Skin of body (tissue), 2 donors: Measurements from ENCODE around the gene ADAMTS15. TPM values are rescaled to one million over a fixed set of nuclear protein-coding genes. Genes with fewer than 3 reads are reported as not detected.
"Not testable (repeated sequence)": the region's sequence is repeated elsewhere in the genome, so short reads cannot be mapped to it uniquely, and the experiment has no call there.

Source experiments
- DNase-seq: peaks from one replicate; lab custom pipeline; 2025; lab: John Stamatoyannopoulos, UW
- total RNA-seq: library from RNA; depleted of rRNA; stranded (reverse); fragments of >200 nt; gene quantifications from one replicate; pipeline ENCODE4 v1.2.3, GENCODE V29; 2014

Gene ADAMTS15
- total RNA-seq, 1 donor from 2014 or later = 20.0 TPM

DNA sequence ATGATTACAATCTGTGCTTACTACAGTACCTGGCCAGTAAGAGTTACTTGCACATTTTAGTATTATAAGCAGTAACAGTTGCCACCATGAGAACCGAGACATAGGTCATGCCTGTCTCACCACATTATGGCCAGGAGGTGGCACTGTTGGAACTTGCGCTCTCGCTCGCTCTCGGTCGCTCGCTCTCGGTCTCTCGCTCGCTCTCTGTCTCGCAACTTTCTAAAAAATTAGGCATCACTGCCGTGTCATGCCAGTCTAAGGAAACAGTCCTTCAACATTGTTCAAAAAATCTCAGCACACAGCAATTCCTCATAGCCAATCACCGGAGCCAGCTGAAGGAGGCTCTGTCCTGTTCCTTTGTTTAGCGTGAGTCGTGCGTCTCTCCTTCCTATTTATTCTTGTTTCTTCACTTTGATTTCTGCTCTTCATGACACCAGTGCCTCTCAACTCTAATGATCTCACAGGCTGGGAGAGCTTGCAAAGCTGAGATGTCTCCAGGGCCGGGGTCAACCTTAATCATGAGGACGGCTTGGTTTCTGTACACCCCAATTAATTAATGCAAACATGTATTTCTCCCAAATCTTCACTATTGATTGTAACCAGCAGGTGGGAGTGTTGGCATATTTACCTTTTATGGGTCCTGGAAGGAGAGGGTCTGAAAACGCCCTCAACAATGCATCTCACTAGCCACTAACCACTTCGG, 13.8 kb upstream of the ADAMTS15 start:
- peak; percentile 90 for DNase-seq

DNA sequence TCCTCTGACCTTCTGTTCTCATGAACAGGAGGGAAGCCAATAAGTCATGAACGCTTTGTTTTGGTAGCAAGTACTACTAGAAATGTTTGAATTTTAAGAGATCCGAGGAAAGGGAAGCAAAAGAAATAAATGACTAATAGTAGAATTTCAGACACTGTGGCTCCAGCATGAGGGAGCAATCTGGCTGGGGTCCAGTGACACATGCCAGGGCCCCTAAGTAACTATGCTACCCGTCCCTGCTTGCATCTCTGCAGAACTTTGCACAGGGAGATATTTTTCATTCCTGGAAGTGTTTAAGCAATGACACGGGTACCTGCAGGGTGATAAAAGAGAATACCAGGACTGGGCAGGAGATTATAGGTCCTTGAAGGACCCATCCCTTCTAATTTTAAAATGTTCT, 12.8 kb upstream of the ADAMTS15 start:
- DNase-seq = no peak

DNA sequence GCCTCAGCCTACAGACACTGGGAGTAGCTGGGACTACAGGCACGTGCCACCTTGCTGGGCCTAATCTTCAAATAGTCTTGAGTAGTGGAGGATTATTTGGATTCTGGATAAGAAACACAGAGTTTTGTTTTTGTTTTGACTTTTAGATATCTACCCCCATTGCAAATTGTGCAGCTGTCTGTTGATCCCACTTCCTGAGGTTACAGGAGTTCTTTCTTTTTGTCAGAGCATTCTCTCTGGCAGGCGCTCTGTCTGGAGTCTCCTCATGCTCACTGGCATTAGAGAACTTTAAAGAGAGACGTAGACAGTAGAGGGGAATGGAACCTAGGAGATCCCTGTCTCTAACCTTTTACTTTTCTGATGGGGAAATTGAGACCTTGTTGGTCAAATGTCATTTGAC, 12.3 kb upstream of the ADAMTS15 start:
- no peak for DNase-seq

DNA sequence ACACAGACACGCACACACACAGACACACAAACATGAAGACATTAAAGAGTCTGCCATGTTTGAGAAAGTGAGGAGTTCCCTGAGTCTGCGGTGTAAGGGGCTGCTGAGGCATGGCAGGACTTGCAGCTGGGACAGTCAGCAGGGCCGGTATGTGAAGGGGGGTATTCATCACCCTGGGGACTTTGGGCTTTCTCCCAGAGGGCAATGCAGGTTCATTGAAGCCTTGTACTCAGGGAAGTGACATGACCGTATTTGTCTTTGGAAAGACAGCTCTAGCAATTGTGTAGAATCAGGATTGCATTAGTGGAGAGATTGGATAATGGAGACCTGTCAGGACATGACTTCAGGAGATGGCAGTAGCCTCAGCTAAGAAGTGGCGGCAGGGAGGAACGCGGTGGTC, 10.6 kb upstream of the ADAMTS15 start:
- no peak for DNase-seq

GRCh38 chr11:130438401-130439159, 9.9 kb upstream of the ADAMTS15 start:
- not testable (repeated sequence) for DNase-seq

DNA sequence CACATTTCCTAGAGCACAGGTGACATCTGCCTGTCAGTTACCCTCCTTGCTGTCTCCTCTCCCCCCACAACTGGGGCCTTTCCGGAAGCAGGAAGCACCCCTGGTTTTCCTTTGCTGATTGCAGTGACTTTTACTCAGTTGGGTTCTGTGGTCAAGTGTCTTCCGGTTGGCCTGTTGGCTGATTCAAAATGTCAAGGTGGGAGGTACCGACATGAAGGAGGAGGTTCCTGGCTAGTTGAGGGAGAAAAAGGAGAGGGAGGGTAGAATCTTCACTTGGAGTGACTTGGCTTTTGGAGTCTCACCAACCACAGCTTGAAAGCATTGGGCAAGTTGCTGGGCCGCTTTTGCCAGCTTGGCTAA, 9.3 kb upstream of the ADAMTS15 start:
- DNase-seq = no peak

DNA sequence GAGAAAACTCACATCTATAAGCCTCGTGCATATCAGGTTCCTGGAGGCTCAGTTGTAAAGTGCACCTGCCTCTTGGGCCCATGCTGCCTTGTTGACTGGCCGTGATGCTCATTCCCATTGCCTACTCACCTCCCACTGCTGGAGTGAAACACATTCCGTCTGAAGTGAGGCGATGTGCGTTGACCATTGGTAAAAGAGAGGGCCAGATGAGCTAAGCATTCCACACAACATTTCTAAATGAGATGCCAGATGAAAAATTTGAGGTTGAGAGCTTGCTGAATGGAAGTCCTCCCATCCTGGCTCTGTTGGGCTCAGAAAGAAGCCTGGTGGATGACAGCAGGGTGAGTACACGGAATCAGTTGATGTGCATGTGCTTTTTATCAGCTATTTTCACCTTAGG, 8.6 kb upstream of the ADAMTS15 start:
- DNase-seq = no peak

- no peak for DNase-seq
These were observed 6.7 kb upstream of the ADAMTS15 start for GRCh38 chr11:130441719-130442118.

- peak; percentile 78 for DNase-seq
These were observed 5.7 kb upstream of the ADAMTS15 start for GRCh38 chr11:130442737-130443136.

DNA sequence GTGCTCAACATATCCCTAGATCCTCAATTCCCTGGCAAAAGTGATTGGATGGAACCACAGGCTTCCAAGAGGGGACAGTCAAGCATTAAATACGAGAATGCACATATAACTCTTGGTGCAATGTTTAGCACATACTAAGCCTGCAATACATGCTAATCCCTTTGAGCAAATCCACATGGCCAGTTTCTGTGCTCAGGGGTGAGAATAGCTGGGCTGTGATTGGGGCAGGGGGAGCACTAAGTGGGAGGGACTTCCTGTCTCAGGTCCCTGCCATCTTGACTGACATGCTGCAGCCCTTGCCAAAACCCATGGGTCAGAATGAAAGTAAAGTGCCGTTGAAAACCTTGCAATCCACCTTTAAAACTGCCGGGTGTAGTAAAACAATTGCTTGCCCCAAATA, 2.7 kb upstream of the ADAMTS15 start:
- no peak for DNase-seq

GRCh38 chr11:130448039-130448415, 418 bp upstream of the ADAMTS15 start:
- no peak for DNase-seq

DNA sequence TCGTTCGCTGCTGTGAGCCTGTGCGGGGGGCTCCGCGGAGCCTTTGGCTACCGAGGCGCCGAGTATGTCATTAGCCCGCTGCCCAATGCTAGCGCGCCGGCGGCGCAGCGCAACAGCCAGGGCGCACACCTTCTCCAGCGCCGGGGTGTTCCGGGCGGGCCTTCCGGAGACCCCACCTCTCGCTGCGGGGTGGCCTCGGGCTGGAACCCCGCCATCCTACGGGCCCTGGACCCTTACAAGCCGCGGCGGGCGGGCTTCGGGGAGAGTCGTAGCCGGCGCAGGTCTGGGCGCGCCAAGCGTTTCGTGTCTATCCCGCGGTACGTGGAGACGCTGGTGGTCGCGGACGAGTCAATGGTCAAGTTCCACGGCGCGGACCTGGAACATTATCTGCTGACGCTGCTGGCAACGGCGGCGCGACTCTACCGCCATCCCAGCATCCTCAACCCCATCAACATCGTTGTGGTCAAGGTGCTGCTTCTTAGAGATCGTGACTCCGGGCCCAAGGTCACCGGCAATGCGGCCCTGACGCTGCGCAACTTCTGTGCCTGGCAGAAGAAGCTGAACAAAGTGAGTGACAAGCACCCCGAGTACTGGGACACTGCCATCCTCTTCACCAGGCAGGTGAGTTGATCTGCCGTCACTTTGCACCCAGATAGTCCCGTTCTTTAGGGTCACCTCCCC, 1.0 kb downstream of the ADAMTS15 start:
- no peak for DNase-seq

GRCh38 chr11:130449996-130450769, 1.7 kb downstream of the ADAMTS15 start:
- peak; percentile 56 for DNase-seq

GRCh38 chr11:130451231-130452019, 3.0 kb downstream of the ADAMTS15 start:
- no peak for DNase-seq

DNA sequence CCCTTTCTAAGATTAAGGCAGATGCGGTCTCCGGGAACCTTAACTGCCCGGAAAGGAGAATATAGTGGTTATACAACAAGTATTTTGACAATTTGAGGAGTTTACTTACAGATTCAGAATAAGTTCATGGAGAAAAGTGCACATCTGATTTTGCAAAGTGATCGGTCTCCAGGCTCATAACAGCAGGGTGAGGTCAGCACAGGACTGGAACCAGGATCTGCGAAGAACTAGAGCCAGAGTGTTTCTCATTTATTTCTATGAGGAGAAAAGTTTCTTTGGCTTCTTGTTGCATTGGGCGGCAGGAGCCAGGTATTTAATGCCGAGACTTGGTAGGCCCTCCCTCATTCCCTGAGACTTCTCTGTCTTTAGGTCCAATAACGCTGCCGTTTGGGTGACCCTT, 3.7 kb downstream of the ADAMTS15 start:
- peak; percentile 16 for DNase-seq

GRCh38 chr11:130452940-130453339, 4.5 kb downstream of the ADAMTS15 start:
- DNase-seq = no peak

GRCh38 chr11:130454491-130455252, 6.2 kb downstream of the ADAMTS15 start:
- DNase-seq = no peak

GRCh38 chr11:130455483-130456127, 7.2 kb downstream of the ADAMTS15 start:
- no peak for DNase-seq

DNA sequence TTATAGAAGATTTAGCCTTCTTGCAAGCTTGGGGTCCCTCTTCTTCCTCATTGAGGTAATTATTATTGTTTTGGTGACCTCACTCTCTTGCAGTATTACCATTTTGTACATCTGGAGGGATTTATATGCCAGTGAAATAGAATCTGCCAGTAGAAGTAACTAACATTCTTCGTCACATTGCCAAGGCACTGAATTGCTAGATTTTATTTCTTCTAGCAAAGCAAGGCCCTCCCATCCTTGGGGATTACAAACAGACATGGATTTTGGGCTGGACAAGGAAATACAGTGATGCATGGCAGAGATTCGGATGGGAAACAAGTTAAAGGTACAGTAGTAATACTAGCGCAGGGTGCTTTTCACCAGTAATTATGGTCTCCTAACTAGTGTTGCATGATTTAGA, 7.8 kb downstream of the ADAMTS15 start:
- peak; percentile 38 for DNase-seq
